Endothelial cell (in vitro differentiated cells): ENCODE measurements around the gene ABCC9. TPM values are rescaled to one million over a fixed set of nuclear protein-coding genes. Genes with fewer than 3 reads are reported as not detected.

Experiments
- DNase-seq: peaks from one replicate; pipeline ENCODE4 v3.0.0; 2021; ENCODE audit warnings: low spot score
- H3K27ac Mint-ChIP-seq: one replicate; pipeline ENCODE4 v1.8.0; 2021; ENCODE audit warnings: mixed read lengths, inconsistent platforms; ENCODE audit not compliant: unreplicated experiment
- H3K27me3 Mint-ChIP-seq: one replicate; pipeline ENCODE4 v1.8.0; 2021; ENCODE audit warnings: mild to moderate bottlenecking, moderate library complexity, mixed read lengths, inconsistent platforms; ENCODE audit not compliant: unreplicated experiment
- H3K36me3 Mint-ChIP-seq: one replicate; pipeline ENCODE4 v1.8.0; 2021; ENCODE audit warnings: mild to moderate bottlenecking, low read depth, mixed read lengths, inconsistent platforms; ENCODE audit not compliant: unreplicated experiment
- H3K4me1 Mint-ChIP-seq: one replicate; pipeline ENCODE4 v1.8.0; 2021; ENCODE audit warnings: mild to moderate bottlenecking, mixed read lengths, inconsistent platforms; ENCODE audit not compliant: unreplicated experiment
- H3K4me3 Mint-ChIP-seq: one replicate; pipeline ENCODE4 v1.8.0; 2021; ENCODE audit warnings: mild to moderate bottlenecking, mixed read lengths, inconsistent platforms; ENCODE audit not compliant: unreplicated experiment
- H3K9me3 Mint-ChIP-seq: one replicate; pipeline ENCODE4 v1.8.0; 2021; ENCODE audit warnings: mixed read lengths, inconsistent platforms; ENCODE audit not compliant: unreplicated experiment
- total RNA-seq: library from RNA; stranded (reverse); fragmentation: NEBNext Ultra II Directional; extraction: Animal tissue kit (Norgen Biotek cat#: 25700); gene quantifications from one replicate; pipeline ENCODE4 v1.2.1, GENCODE V29; 2021; ENCODE audit not compliant: unreplicated experiment
- TF ChIP-seq, protein P1 (sequence below): fragments of 200-600 bp; sonication (generic); IDR thresholded peaks from one replicate; pipeline ENCODE4 v1.5.0; 2021; ENCODE audit warnings: antibody characterized with exemption; ENCODE audit not compliant: unreplicated experiment

ABCC9 gene
- total RNA-seq, 1 donor from 2014 or later, result 1.2 TPM

DNA sequence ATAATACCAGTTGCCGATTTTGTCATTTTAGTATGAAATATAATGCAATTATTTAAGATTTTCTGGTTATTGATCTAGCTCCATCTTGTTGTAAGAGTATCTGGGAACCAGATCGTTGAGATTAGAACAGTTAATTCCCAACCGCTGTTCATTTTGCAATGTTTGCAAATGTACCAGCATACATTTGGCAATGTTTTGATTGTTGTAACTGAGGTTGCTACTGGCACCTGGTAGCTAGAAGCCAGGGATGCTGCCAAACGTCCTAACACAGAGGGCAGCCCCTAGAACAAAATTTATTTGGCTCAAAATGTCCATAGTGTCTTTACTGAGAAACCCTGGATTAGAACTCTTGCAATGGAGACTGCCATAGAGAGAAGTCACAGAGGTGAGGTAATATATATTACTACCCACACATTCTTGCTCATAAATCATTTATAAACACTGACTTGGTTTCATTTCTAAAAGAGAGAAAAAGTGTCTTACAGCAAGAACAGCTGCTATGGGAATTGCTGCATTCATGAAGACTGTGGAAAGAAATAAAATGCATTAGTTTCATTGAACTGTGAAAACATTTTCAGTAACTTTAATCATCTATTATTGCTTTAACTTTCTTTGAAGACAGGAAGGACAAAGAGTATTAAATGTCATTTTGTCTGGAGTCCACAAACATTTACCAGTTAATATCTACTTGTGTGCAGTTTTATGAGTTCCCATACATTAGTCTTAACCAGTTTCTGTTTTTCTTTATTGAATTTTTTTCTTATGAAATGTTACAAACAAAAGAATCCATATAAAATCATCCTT lies 46.2 kb downstream of the ABCC9 start:
- no peaks in the 10 kb centered on the region for H3K4me1 Mint-ChIP-seq
- no peaks in the 10 kb centered on the region for H3K36me3 Mint-ChIP-seq
- TF ChIP-seq, protein P1, sequence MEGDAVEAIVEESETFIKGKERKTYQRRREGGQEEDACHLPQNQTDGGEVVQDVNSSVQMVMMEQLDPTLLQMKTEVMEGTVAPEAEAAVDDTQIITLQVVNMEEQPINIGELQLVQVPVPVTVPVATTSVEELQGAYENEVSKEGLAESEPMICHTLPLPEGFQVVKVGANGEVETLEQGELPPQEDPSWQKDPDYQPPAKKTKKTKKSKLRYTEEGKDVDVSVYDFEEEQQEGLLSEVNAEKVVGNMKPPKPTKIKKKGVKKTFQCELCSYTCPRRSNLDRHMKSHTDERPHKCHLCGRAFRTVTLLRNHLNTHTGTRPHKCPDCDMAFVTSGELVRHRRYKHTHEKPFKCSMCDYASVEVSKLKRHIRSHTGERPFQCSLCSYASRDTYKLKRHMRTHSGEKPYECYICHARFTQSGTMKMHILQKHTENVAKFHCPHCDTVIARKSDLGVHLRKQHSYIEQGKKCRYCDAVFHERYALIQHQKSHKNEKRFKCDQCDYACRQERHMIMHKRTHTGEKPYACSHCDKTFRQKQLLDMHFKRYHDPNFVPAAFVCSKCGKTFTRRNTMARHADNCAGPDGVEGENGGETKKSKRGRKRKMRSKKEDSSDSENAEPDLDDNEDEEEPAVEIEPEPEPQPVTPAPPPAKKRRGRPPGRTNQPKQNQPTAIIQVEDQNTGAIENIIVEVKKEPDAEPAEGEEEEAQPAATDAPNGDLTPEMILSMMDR, result no peak
- DNase-seq, result no peak
- H3K27ac Mint-ChIP-seq, result no peak overlapping the region
- H3K27me3 Mint-ChIP-seq, result no peaks in the 10 kb centered on the region
- no peaks in the 10 kb centered on the region for H3K9me3 Mint-ChIP-seq
- H3K4me3 Mint-ChIP-seq, result no peak overlapping the region

DNA sequence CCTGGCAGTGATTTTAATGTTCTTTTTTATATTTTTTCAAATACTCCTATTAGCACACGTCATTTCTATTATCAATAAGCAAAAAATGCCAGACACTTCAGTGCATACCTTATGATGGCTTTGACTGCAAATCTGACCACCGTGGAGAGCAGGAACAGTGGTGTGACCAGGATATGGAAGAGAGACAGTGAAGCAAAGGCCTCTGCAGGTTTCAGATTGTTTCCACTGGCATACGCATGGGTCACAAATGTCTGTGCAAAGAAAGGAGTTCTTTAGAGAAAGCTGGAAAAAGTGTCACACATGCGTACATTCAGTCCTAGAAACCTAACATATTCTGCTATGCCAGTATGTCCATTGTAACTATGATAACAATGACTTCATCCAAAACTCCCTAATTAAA lies 47.3 kb downstream of the ABCC9 start:
- no peaks in the 10 kb centered on the region for H3K9me3 Mint-ChIP-seq
- H3K27ac Mint-ChIP-seq, result no peak overlapping the region
- H3K36me3 Mint-ChIP-seq, result no peaks in the 10 kb centered on the region
- H3K27me3 Mint-ChIP-seq, result no peaks in the 10 kb centered on the region
- no peak for DNase-seq
- H3K4me3 Mint-ChIP-seq, result no peak overlapping the region
- TF ChIP-seq, protein P1, result no peak
- H3K4me1 Mint-ChIP-seq, result no peaks in the 10 kb centered on the region

DNA sequence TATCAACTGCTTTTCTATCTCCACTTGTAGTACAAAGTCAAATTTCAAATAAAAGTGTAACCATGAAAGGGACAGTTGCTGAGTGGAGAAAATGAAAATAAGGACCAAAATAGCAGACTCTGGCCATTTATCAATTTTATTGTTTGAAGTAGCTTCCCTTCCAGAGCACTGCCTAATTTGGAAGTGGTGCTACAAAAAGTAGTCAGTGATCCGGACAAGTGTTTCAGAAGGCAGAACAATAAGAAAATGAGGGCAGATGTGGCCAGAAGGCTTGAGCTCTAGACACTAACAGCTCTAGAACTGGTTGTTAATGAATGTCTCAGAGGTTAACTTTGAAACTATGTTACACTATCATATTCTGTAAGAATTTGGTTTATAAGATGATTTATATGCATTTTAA lies 48.9 kb downstream of the ABCC9 start:
- TF ChIP-seq, protein P1, result no peak
- no peaks in the 10 kb centered on the region for H3K36me3 Mint-ChIP-seq
- H3K27ac Mint-ChIP-seq, result no peak overlapping the region
- no peaks in the 10 kb centered on the region for H3K4me1 Mint-ChIP-seq
- DNase-seq, result no peak
- H3K4me3 Mint-ChIP-seq, result no peak overlapping the region
- H3K9me3 Mint-ChIP-seq, result no peaks in the 10 kb centered on the region
- H3K27me3 Mint-ChIP-seq, result no peaks in the 10 kb centered on the region

DNA sequence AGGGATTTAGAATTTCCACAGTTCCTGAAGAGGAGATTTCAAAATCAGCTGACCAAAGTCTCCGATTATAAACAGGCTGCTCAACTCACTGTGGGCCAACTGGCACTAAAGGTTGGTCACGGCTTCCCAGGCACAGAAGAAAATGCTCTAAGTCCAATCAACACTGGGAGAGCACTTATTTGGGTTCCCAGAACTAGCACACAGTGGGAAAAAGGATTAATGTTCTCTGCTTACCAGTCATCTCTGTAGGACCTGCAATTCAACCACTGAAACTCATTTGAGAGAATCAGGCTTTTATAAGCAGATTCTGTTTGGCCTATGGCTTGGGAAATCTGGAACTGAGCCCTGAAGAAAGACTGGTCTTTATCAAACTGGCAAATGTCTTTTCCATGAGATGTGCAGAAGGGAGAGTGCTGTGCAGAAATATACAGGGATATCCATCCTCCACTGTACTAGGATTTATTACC lies 49.4 kb downstream of the ABCC9 start:
- no peaks in the 10 kb centered on the region for H3K27me3 Mint-ChIP-seq
- TF ChIP-seq, protein P1, result no peak
- H3K27ac Mint-ChIP-seq, result no peak overlapping the region
- DNase-seq, result no peak
- H3K4me1 Mint-ChIP-seq, result no peaks in the 10 kb centered on the region
- no peak overlapping the region for H3K4me3 Mint-ChIP-seq
- no peaks in the 10 kb centered on the region for H3K36me3 Mint-ChIP-seq
- H3K9me3 Mint-ChIP-seq, result no peaks in the 10 kb centered on the region

DNA sequence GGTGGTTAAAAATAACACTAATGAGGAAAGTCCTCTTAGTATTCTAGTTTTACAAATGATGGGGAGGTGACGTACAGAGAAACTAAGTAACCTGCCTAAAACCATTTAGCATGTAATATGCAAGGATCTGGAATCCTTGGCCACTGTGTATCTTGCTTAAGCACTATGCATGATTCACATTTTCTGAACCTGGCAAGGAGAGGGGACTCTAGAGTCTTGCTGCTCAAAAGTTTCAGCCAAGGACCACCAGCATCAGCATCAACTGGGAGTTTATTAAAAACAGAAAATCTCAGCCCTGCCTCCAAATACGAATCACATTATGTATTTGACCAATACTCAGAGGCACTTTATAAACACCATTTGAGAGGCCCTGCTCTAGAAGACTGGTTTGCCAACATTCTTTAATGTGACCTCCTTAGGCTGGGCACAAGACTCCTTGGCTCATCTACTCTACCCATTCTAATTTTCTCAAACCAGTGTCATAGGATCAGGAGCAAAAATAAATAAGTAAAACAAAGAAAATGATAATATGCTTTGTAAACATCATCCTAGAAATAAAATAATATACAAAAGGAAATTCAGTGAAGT lies 52.9 kb downstream of the ABCC9 start:
- H3K36me3 Mint-ChIP-seq, result no peaks in the 10 kb centered on the region
- no peak for DNase-seq
- no peaks in the 10 kb centered on the region for H3K9me3 Mint-ChIP-seq
- H3K27me3 Mint-ChIP-seq, result no peaks in the 10 kb centered on the region
- H3K4me3 Mint-ChIP-seq, result no peak overlapping the region
- H3K27ac Mint-ChIP-seq, result no peak overlapping the region
- TF ChIP-seq, protein P1, result no peak
- no peaks in the 10 kb centered on the region for H3K4me1 Mint-ChIP-seq
